GM19395 (cell line): ENCODE data around the gene APOL6.

ENCODE experiments used
- ATAC-seq: cut with Tn5 transposase; IDR thresholded peaks from one replicate; pipeline ENCODE4 v1.9.1; 2021; ENCODE audit warnings: mild to moderate bottlenecking, moderate library complexity; ENCODE audit not compliant: unreplicated experiment

The APOL6 gene

DNA sequence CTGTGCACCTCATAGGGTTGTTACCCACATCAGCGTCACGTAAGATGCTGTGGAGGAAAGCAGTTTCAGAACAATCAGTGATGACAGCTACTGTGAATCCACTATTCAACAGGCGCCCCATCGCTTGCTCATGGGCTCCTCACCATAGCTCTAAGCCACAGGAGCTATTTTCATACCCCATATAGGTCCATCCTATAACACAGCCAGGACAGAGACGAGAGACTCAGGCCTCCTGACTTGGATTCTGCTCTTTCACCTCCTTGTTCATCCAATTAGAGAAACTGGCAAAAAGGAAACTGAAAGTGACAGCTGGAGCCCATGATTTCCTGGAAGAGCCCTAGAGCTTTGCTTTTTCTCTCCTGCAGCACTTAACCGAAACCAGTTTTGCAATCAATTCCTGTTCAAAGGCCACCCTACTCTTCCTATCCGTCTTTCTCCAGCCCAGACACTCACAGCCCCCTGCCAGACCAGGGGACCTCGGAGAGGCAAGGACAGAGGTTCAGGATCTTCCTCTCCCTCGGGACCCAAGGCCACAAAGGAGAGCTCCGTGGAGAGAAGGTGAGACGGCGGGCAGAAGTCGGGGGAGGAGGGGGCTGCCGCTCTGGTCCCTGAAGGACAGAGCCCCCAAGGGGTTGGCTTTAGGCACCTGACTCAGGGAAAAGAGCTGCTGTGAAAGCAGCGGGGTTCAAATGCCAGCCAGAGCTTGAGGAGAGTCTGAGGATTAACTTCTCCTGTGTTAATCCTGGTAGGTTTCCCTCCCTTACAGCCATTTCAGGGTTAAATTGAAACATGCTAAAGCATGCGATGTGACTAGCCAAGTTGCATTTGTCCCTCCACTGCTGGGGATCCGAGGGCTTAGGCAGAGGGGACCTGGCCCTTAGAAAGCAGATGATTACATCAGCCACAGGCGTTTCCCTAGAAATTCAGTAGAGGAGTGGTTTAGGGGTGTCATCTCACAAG is at the start of gene APOL6:
APOL6 (plus strand) TSS at position 381 of the 960 bp plus-strand sequence. CDS start 7,980 bp downstream, outside the sequence.
- ATAC-seq = no peak

GRCh38 chr22:35599364-35599763 is 48.9 kb upstream of the APOL6 start:
- no peak for ATAC-seq

- ATAC-seq = no peak
Measured at GRCh38 chr22:35600476-35600875, 47.8 kb upstream of the APOL6 start.

DNA sequence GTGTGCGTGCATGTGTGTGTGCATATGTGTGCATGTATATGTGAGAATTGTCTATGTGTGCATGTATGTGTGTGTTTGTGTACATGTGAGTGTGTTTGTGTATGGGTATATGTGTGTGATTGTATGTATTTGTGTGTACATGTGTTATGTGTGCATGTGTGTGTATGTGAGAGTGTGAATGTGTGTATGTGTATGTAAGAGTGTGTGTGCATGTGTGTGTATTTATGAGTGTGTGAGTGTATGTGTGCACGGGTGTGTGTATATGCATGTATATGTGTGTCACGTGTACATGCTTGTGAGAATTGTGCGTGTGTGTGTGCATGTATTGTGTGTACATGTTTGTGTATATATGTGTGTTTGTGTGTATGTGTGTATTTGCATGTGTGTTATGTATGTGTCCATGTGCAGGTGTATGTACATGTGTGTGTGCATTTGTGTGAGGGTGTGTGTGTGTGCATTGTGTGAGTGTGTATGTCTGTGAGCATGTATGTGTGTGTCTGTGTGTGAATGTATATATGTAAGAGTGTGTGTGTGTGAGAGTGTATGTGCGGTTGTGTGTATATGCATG is 47.1 kb upstream of the APOL6 start:
- no peak for ATAC-seq

GRCh38 chr22:35601743-35602615 is 46.3 kb upstream of the APOL6 start:
- no peak for ATAC-seq

GRCh38 chr22:35604621-35605368 is 43.5 kb upstream of the APOL6 start:
- no peak for ATAC-seq

GRCh38 chr22:35605369-35605680 is 42.9 kb upstream of the APOL6 start:
- no peak for ATAC-seq

DNA sequence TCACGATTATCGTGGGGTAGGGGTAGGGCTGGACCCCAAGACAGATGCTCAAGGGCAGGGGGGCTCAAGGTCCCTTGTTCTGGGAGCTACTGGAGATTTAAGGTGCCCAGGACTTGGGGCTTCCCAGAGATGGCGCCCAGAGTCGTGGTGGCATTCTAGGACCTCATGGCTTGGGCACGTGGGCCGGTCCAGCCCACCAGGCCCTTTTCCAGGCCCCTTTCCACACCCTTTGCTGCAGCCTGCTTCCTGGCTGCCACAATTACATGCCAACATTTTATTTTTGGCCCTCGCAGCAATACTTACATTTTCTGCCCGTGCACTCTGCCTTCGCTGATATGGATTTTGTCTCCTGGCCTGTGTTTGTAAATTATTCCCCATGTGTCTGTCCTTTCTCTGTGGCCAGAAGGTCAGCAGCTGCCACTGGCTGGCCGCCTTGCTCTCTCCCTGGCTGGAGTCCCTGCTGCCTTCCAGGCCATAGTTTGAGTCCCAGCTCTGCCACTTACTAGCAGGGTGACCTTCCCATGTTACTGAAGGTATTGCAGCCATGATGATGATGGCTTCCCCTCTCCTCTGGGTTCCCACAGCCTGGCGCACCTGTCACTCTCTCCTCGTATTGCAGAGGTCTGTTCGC is 42.3 kb upstream of the APOL6 start:
- ATAC-seq = no peak

GRCh38 chr22:35606916-35607315 is 41.3 kb upstream of the APOL6 start:
- no peak for ATAC-seq

DNA sequence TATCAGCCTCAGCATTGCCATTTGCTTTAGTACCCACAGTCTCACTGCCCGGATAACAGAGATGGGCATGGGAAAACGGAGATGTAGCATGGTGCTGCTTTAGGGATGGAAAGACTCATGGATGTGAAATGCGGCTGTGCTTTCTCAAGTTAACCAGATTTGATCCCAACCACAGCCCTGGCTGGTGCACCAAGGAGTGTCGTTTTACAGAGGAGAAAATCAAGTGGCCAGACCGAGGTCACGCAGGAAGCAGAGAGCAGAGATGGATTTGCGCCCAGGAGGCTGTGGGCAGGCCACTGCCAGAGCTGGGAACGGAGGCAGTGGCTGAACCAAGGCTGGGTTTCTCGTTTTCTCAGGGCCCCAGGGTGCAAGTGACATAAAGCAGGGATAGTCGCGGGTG is 40.2 kb upstream of the APOL6 start:
- no peak for ATAC-seq

DNA sequence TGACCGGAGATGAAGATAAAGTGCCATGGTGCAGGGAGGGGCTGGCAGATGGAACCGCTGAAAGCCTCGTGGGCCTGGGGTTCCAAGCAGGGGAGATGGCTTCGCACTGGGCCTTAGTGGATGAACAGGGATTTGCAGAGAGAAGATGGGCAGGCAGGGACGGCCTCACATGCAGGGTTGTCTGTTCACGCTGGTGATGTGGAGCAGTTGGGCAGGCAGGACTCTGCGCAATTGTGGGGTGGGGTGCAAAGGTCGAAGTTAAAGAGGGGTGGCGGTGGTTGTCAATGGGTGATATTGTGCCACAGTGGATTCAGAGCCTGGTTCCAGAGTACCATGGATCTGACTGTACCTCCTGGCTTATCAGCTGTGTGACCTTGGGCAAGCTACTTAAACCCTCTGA is 39.0 kb upstream of the APOL6 start:
- no peak for ATAC-seq

DNA sequence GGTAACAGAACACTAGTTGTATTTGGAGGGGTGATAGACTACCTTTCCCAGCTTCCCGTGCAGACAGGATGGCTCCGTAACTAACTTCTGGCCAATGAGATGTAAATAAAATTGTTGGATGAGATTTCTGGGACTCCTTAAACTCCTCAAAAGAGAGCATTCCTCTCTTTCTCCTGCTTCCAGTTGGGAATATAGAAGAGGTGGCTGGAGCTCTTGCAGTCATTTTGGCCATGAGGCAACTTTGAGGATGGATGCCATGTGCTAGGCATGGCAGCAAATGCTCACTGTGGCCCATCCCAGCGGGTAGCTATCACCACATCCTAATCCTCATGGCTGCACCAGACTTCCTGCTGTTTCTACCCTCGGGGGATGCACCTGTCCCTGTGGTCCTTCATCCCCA is 38.5 kb upstream of the APOL6 start:
- ATAC-seq = no peak

DNA sequence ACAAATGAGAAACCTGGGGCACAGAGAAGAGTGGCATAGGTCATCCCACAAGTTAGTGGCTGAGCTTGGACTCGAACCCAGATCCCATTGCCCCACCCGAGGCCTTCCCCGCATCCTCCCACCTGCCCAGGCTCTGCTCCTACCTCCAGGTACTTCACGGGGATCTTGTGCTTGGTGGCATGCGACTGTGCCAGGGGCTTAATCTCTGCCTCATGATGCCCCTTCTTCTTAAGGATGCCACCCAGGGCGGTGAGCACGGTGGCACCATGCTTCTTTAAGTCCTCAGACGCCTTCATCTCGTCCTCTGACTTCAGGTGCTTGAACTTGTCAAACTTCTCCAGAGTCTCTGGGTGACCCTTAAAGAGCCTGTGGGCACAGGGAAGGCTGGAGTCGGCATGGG is 37.5 kb upstream of the APOL6 start:
- no peak for ATAC-seq

GRCh38 chr22:35611200-35611890 is 36.9 kb upstream of the APOL6 start:
- ATAC-seq = no peak

DNA sequence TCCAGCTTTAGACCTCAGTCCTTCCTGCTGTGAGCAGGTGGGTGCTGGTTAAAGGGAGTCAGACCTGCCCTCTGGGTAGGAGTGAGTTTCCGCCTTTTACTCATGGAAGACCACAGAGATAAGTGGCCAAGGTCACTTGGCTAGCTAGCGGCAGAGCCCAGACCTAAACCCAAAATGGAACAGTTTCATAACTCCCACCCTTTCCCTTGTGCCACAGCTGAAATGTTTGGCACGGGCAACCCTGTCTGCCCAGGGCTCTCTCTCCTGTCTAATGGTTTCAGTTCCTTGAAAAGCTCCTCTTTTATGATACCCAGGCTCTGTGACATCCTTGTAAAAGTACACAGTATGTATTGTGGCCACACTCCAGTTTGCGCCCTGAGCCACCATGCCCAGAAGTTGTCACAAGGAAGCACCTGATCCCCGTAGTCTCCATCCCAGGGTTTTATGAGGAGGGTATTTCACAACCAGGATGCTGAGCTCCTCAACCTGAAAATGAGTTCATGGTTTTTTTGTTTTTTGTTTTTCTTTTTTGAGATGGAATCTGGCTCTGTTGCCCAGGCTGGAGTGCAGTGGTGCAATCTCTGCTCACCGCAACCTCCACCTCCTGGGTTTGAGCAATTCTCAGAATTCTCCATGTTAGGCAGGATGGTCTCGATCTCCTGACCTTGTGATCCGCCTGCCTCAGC is 36.2 kb upstream of the APOL6 start:
- ATAC-seq = no peak

GRCh38 chr22:35612903-35613302 is 35.3 kb upstream of the APOL6 start:
- no peak for ATAC-seq

- no peak for ATAC-seq
Measured at GRCh38 chr22:35614404-35614803, 33.8 kb upstream of the APOL6 start.

DNA sequence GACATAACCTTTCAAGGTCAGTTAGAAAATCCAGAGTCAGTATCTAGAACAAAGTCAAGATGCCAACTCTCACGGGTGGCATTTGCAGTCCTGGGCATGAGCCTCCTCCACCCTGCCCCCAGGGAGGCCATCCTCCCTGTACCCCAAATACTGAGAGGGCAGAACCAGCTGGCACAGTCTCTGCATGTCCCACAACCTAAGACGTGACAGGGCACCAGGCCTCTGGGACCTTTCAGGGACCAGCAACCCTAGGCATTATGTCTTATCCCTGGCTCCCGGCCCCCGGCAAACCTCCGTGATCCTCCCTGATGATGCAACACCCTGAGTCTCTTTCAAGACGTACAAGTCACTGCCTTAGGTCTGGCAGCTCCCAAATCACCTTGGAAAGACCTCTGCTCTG is 33.1 kb upstream of the APOL6 start:
- ATAC-seq = no peak

DNA sequence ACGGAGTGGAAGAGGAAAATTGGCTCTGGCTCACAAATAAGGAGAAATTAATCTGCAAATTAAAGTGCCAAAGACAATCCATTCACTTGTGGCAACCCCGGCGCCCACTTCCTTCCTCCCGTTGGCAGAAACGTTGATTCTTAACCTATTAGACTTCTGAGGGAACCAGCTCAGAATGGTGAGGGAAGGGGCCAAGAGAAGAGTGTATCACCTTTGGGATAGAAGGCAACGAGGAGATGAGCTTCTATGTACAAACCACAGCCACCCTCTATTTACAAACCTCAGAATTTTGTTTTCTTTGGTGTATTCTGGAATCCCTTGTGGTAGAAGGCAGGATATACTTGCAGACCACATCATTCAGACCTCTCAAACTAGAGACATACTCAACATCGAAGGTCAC is 32.2 kb upstream of the APOL6 start:
- ATAC-seq = no peak
